HUES64 (cell line): ENCODE measurements around the gene FAM83D.
"Not testable (repeated sequence)": the region's sequence is repeated elsewhere in the genome, so short reads cannot be mapped to it uniquely, and the experiment has no call there.

Source experiments
- H3K27ac ChIP-seq: 2 replicates; pipeline ENCODE4 v1.7.0; 2013; ENCODE audit warnings: low read depth, low read length, inconsistent platforms
- H3K27me3 ChIP-seq: 2 replicates; pipeline ENCODE4 v1.6.1; 2013; ENCODE audit warnings: mild to moderate bottlenecking, low read length; ENCODE audit not compliant: insufficient read depth
- H3K36me3 ChIP-seq: 2 replicates; pipeline ENCODE4 v1.6.1; 2013; ENCODE audit warnings: mild to moderate bottlenecking, low read length; ENCODE audit not compliant: insufficient read depth
- H3K4me1 ChIP-seq: 2 replicates; pipeline ENCODE4 v1.6.1; 2013; ENCODE audit warnings: mild to moderate bottlenecking, low read length, moderate library complexity; ENCODE audit not compliant: insufficient read depth
- H3K4me3 ChIP-seq: 2 replicates; pipeline ENCODE4 v1.5.1; 2013; ENCODE audit warnings: mild to moderate bottlenecking, low read length, moderate library complexity
- H3K9ac ChIP-seq: 2 replicates; pipeline ENCODE4 v1.6.1; 2013; ENCODE audit warnings: mild to moderate bottlenecking, low read depth, low read length
- H3K9me3 ChIP-seq: 2 replicates; pipeline ENCODE4 v1.6.1; 2013; ENCODE audit warnings: low read depth, low read length; ENCODE audit not compliant: insufficient read depth
- WGBS: fragments of 150-250, 120-280 bp; methylation state at CpG from one replicate; pipeline ENCODE4 v1.1.7; 2013; ENCODE audit warnings: missing lambda C conversion rate; 5-methylcytosine and 5-hydroxymethylcytosine counted together

FAM83D gene

DNA sequence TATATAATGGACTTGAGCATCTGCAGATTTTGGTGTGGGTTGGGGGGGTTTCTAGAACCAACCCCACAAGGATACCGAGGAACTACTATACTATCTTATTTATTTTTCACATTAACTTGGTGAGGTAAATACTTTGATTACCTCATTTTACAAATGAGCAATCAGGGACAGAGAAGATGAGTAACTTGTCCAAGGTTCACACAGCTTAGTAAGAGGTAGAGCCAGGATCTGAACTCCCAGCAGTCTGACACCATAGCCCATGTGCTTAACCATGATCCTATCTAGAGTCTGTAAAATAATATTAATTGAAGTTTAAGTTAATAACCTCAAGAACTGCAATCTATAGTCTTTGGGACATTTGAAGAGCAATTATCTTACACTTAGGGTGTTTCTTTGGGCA is 64.5 kb downstream of the FAM83D start:
- Histone ChIP-seq H3K9ac (no peak overlapping the region), H3K4me1 (no peaks in the 10 kb centered on the region; the same call in 1 of the 2 replicates), H3K27me3 (no peaks in the 10 kb centered on the region), H3K4me3 (no peak overlapping the region), H3K36me3 (peaks cover 71% of the 10 kb centered on the region), H3K27ac (no peak overlapping the region), H3K9me3 (no peaks in the 10 kb centered on the region)
- WGBS: no CpG with 5 or more reads among the region's 1 CpG

DNA sequence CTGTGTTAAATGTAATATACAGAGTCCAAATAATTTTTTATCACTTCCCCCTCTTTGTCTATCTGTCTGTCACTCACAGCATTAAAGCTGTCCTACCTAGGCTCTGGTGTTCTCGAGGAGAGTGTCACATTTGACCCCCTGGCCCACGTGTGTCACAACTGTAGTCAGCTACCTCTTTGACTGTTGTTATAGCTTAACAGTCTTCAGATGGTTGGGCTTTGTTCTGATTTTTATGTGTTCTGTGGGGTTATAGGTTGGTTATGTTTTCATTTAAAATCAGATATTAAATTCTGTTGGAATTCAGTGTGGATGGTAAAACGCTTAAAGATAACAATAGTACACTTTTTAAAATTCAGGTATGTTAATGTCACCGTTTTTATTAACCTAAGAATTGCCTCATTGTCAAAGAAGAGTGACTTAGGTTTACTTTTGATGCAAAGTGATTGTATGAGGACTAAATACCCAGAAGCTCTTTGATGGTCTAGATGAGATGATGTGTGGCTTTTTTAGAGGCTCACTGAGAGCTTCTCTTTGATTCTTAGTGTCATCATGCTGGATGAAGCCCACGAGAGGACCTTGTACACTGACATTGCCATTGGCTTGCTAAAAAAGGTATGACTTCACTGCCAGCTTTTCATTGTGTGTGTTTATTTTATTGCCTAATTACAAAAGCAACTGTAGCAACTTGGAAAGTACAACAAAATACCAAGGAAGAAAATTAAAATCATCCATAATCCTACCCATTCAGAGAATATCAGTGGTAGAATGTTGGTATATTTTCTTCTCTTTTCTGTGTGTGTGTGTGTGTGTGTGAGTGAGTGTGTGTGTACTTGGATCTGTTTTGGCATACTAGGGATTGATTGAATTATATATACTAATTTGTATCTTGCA is 65.8 kb downstream of the FAM83D start:
- Histone ChIP-seq H3K9me3 (no peaks in the 10 kb centered on the region), H3K9ac (no peak overlapping the region), H3K36me3 (peaks cover 74% of the 10 kb centered on the region), H3K4me3 (no peak overlapping the region), H3K27me3 (no peaks in the 10 kb centered on the region), H3K4me1 (no peaks in the 10 kb centered on the region), H3K27ac (no peak overlapping the region)
- WGBS: 91% methylated on average over 5 of the region's 5 CpGs

DNA sequence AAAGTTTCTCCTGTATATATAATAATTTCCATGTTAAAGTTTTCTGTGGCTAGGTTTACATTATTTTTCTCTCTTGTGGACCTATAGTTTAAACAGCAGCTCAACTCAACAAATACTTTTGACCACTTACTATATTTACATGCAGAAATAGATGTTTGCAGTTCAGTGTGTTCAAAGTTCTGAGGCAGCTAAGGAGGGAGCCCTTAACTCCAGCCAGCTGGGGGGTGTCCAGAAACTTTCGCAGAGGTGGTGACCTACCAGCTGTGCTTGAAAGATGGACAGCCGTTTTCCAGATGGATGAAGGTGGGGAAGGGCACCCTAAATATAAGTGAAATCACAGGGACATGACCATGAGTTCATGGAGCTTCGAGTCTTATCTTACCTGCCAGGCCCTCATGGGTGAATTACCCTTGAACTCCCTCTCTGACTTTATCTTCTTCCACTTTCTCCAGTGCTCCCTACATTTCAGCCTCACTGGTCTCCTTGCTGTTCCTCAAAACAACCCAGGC is 69.4 kb downstream of the FAM83D start:
- H3K27ac ChIP-seq: no peak overlapping the region
- no peaks in the 10 kb centered on the region for H3K27me3 ChIP-seq
- H3K4me3 ChIP-seq: no peak overlapping the region
- no peaks in the 10 kb centered on the region for H3K4me1 ChIP-seq
- 98% methylated on average over 3 of the region's 3 CpGs for WGBS
- no peaks in the 10 kb centered on the region for H3K9me3 ChIP-seq
- H3K9ac ChIP-seq: no peak overlapping the region
- peaks cover 86% of the 10 kb centered on the region for H3K36me3 ChIP-seq

- not testable (repeated sequence) for H3K4me1 ChIP-seq, H3K27me3 ChIP-seq, H3K9ac ChIP-seq, H3K27ac ChIP-seq, H3K9me3 ChIP-seq, H3K4me3 ChIP-seq
- peaks cover 87% of the 10 kb centered on the region for H3K36me3 ChIP-seq
- 87% methylated on average over 1 of the region's 1 CpG for WGBS
Observed at GRCh38 chr20:38996866-38997265, 70.6 kb downstream of the FAM83D start.

DNA sequence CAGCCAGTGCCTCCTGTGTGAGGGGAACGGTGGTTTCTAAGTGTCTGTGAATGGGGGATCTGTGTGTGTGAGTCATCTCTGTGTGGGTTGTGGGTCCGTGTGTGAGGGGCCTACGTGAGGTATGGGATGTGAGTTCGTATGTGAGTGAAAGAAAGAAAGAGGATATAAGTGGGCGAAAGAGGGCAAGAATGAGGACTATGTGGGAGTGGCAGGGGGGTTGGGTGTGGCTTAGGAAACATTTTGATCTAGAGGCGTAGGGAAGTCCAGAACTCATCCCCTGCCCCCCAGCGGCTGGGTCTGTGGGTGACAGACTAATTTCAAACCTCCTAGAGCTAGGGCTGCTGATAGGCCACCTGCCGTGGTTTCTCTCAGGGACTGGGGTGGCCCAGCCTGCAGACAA is 71.4 kb downstream of the FAM83D start:
- H3K9ac ChIP-seq: no peak overlapping the region
- no peaks in the 10 kb centered on the region for H3K9me3 ChIP-seq
- WGBS: 89% methylated on average over 8 of the region's 8 CpGs
- no peaks in the 10 kb centered on the region for H3K4me1 ChIP-seq
- no peaks in the 10 kb centered on the region for H3K27me3 ChIP-seq
- peaks cover 87% of the 10 kb centered on the region for H3K36me3 ChIP-seq
- H3K27ac ChIP-seq: no peak overlapping the region
- H3K4me3 ChIP-seq: no peak overlapping the region

- 92% methylated on average over 3 of the region's 3 CpGs for WGBS
- H3K4me3 ChIP-seq: no peak overlapping the region
- no peak overlapping the region for H3K27ac ChIP-seq
- no peaks in the 10 kb centered on the region for H3K4me1 ChIP-seq
- peaks cover 90% of the 10 kb centered on the region for H3K36me3 ChIP-seq
- no peaks in the 10 kb centered on the region for H3K27me3 ChIP-seq
- no peaks in the 10 kb centered on the region for H3K9me3 ChIP-seq
- H3K9ac ChIP-seq: no peak overlapping the region
Observed at GRCh38 chr20:38999217-38999616, 73.0 kb downstream of the FAM83D start.

- H3K27me3 ChIP-seq: no peaks in the 10 kb centered on the region
- no peaks in the 10 kb centered on the region for H3K4me1 ChIP-seq
- no peak overlapping the region for H3K27ac ChIP-seq
- WGBS: 94% methylated on average over 6 of the region's 6 CpGs
- H3K36me3 ChIP-seq: peaks cover 91% of the 10 kb centered on the region
- H3K9ac ChIP-seq: no peak overlapping the region
- no peak overlapping the region for H3K4me3 ChIP-seq
- no peaks in the 10 kb centered on the region for H3K9me3 ChIP-seq
Observed at GRCh38 chr20:38999965-39000910, 74.0 kb downstream of the FAM83D start.
